Tibial nerve (tissue), 4 donors: ENCODE measurements around the gene RPS4Y1. TPM values are rescaled to one million over a fixed set of nuclear protein-coding genes. Genes with fewer than 3 reads are reported as not detected.

Source experiments
- DNase-seq, 2 donors: peaks; one replicate each; pipeline ENCODE4 v3.0.0-alpha.2; 2019; ENCODE audit warnings: low spot score in 2 of 2
- H3K27ac ChIP-seq, 4 donors: fragments of 200-600 bp; sonication (generic) in 3 of 4; one replicate each; pipeline ENCODE4 v1.5.1; 2017 to 2019; ENCODE audit warnings: mild to moderate bottlenecking in 1 of 4
- H3K27me3 ChIP-seq, 2 donors: fragments of 200-600 bp; sonication (generic) in 1 of 2; one replicate each; pipeline versions ENCODE4 v1.5.1 to v1.6.0; 2017 to 2019
- H3K36me3 ChIP-seq, 3 donors: fragments of 200-600 bp; sonication (generic); one replicate each; pipeline ENCODE4 v1.5.1; 2018 to 2019
- H3K4me1 ChIP-seq, 4 donors: fragments of 200-600 bp; sonication (generic) in 3 of 4; one replicate each; pipeline ENCODE4 v1.5.1; 2017 to 2019
- H3K4me3 ChIP-seq, 4 donors: fragments of 200-600 bp; sonication (generic) in 3 of 4; one replicate each; pipeline ENCODE4 v1.5.1; 2017 to 2019; ENCODE audit warnings: mild to moderate bottlenecking in 1 of 4, moderate library complexity in 1 of 4
- H3K9me3 ChIP-seq, 4 donors: fragments of 200-600 bp; sonication (generic) in 3 of 4; one replicate each; pipeline ENCODE4 v1.5.1; 2017 to 2019
- EP300 ChIP-seq, 2 donors: sonication (generic); formaldehyde crosslinking; IDR thresholded peaks; one replicate each; pipeline ENCODE4 v1.6.1; 2017; ENCODE audit warnings: antibody characterized with exemption in 2 of 2, mild to moderate bottlenecking in 1 of 2
- POLR2A ChIP-seq, 2 donors: fragments of 450-650 bp; IDR thresholded peaks; one replicate each; pipeline ENCODE4 v1.6.1; 2017; ENCODE audit warnings: antibody characterized with exemption in 2 of 2, mild to moderate bottlenecking in 2 of 2, moderate library complexity in 2 of 2
- WGBS, 2 donors: methylation state at CpG; one replicate each; pipeline ENCODE4 v1.1.5; 2018; 5-methylcytosine and 5-hydroxymethylcytosine counted together
- total RNA-seq, 4 donors: library from RNA; depleted of rRNA; stranded (reverse); fragments of >200 nt; gene quantifications; one replicate each; pipeline ENCODE4 v1.1.0, GENCODE V29; 2016
- TF ChIP-seq, protein P1 (sequence below), 5 experiments: fragments of 200-600 bp in 3 of 5; fragments of 450-650 bp in 2 of 5; sonication (generic) in 3 of 5; IDR thresholded peaks; one replicate each; pipeline ENCODE4 v1.5.1; 2016 to 2019; ENCODE audit warnings: antibody characterized with exemption in 5 of 5, mild to moderate bottlenecking in 3 of 5, moderate library complexity in 2 of 5

Gene RPS4Y1
- total RNA-seq, 4 donors from 2014 or later = 0.90 to 247 (median 214) TPM; not detected in 1

DNA sequence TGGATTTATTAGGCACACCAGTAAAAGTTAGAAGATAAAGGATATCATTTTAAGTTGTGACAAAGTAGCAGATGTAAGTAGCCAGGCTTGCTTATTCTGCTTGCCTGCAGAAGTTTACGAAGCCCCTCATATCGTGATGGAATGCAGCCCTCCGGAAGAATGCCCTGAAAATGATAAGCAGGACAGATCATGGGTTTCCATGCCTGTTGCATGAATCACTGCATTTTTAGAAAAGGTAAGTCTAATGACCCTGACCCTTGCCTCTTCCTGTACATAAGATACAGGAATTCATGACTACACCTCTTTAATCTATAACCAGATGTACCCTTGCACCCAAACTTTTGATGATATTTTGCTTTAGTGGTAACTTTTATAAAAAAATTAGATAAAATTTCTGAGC, 16.9 kb upstream of the RPS4Y1 start:
- Histone ChIP-seq H3K27ac (no peak overlapping the region), H3K9me3 (no peaks in the 10 kb centered on the region), H3K4me3 (no peak overlapping the region), H3K27me3 (no peaks in the 10 kb centered on the region), H3K4me1 (no peaks in the 10 kb centered on the region), H3K36me3 (no peaks in the 10 kb centered on the region)
- 91% methylated on average over 3 of the region's 3 CpGs; no CpG with 5 or more reads in 1 of the 2 donors for WGBS, 2 donors
- TF ChIP-seq, protein P1, sequence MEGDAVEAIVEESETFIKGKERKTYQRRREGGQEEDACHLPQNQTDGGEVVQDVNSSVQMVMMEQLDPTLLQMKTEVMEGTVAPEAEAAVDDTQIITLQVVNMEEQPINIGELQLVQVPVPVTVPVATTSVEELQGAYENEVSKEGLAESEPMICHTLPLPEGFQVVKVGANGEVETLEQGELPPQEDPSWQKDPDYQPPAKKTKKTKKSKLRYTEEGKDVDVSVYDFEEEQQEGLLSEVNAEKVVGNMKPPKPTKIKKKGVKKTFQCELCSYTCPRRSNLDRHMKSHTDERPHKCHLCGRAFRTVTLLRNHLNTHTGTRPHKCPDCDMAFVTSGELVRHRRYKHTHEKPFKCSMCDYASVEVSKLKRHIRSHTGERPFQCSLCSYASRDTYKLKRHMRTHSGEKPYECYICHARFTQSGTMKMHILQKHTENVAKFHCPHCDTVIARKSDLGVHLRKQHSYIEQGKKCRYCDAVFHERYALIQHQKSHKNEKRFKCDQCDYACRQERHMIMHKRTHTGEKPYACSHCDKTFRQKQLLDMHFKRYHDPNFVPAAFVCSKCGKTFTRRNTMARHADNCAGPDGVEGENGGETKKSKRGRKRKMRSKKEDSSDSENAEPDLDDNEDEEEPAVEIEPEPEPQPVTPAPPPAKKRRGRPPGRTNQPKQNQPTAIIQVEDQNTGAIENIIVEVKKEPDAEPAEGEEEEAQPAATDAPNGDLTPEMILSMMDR (IDR thresholded peaks at IDR 0.05) = no peak
- no peak for TF ChIP-seq EP300 (IDR thresholded peaks at IDR 0.05)
- no peak for TF ChIP-seq POLR2A (IDR thresholded peaks at IDR 0.05)
- DNase-seq = no peak

DNA sequence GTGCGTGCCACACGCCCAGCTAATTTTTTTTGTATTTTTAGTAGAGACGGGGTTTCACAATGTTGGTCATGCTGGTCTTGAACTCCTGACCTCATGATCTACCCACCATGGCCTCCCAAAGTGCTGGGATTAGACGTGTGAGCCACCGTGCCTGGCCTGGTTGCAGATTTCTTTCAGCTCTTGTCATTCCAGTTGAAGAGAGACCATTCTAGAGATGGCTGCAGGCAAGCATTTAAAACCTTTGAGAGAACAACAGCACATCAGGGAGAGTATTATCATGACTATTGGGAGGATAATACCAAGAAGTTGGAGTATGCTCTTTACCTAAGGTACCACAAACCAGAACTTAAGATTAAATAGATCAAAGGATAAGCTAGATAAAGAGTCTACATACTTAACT, 12.9 kb upstream of the RPS4Y1 start:
- 69% methylated on average over 5 of the region's 5 CpGs; no CpG with 5 or more reads in 1 of the 2 donors for WGBS, 2 donors
- Histone ChIP-seq H3K4me3 (no peak overlapping the region), H3K27ac (no peak overlapping the region), H3K4me1 (no peaks in the 10 kb centered on the region), H3K27me3 (no peaks in the 10 kb centered on the region), H3K36me3 (no peaks in the 10 kb centered on the region), H3K9me3 (peaks cover 0 to 8% (median 0%) of the 10 kb centered on the region in 4 donors)
- DNase-seq = no peak
- TF ChIP-seq, protein P1 (IDR thresholded peaks at IDR 0.05) = no peak
- TF ChIP-seq EP300 (IDR thresholded peaks at IDR 0.05) = no peak
- TF ChIP-seq POLR2A (IDR thresholded peaks at IDR 0.05) = no peak

DNA sequence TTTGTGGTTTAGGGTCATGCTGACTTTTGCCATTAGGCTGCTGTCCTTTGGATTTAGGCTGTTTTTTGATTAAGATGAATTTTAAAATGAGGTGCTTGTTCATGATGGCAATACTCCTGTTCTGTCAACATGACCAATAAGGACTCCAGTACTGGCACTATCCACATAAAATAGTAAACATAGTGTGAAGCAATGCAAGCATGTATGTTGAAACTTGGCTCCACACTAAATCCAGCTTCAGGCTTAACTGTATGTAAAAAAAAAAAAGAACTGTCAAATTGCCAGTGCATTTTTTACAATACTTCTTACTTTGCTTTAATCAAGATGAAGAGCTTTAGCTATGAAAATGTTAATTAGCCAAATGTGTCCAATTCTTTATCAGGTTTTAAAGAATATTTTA, 6.2 kb upstream of the RPS4Y1 start:
- no peaks in the 10 kb centered on the region for H3K4me1 ChIP-seq
- DNase-seq = no peak
- TF ChIP-seq POLR2A (IDR thresholded peaks at IDR 0.05) = no peak
- no peak for TF ChIP-seq EP300 (IDR thresholded peaks at IDR 0.05)
- TF ChIP-seq, protein P1 (IDR thresholded peaks at IDR 0.05) = no peak
- H3K27ac ChIP-seq = no peak overlapping the region
- H3K36me3 ChIP-seq = no peaks in the 10 kb centered on the region
- no peaks in the 10 kb centered on the region for H3K27me3 ChIP-seq
- peaks cover 0 to 8% (median 0%) of the 10 kb centered on the region in 4 donors for H3K9me3 ChIP-seq
- no peak overlapping the region for H3K4me3 ChIP-seq

DNA sequence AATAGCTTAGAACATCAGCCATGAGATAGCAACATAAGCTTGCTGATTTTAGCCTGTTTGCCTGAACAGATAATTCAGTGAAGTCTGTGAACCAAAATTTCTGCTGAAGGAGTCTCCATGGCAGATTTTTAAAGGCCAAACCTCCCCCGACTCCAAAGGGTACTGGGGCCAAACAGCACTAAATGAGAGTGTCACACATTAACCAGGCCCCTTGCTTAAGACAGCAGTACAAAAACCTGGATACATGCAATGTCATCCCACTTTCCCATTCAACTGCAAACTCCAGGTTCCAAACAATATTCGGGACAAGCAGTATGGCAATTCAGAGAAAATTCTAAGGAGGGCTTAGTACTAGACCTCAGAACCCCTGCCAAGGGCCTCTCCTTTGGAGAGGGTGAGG, 4.3 kb upstream of the RPS4Y1 start:
- Histone ChIP-seq H3K36me3 (no peaks in the 10 kb centered on the region), H3K4me3 (no peak overlapping the region), H3K9me3 (no peaks in the 10 kb centered on the region), H3K27me3 (no peaks in the 10 kb centered on the region), H3K4me1 (peaks cover 0 to under 1% (median 0%) of the 10 kb centered on the region in 4 donors), H3K27ac (no peak overlapping the region)
- WGBS, 2 donors = 63% methylated on average over 1 of the region's 2 CpGs; no CpG with 5 or more reads in 1 of the 2 donors
- DNase-seq = no peak
- no peak for TF ChIP-seq EP300 (IDR thresholded peaks at IDR 0.05)

DNA sequence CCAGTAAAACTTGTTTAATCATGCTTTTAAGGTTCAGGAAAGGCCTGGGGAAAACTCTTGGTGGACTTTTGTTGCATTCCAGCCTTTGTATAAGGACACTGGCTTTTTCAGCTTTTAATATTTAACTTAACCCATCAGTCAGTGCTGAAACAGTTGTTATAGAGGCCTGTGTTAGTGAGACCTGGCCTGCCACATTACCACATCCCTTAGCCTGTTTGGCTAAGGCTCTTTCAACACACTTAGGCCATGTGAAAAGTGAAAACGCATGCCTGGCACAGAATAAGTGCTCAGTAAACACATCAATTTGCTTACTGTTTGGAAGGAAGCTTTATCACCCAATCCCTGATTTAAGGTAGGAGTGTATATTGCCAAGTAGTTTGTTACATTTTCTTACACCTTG, 3.5 kb upstream of the RPS4Y1 start:
- TF ChIP-seq POLR2A (IDR thresholded peaks at IDR 0.05) (no peak), EP300 (IDR thresholded peaks at IDR 0.05) (no peak)
- TF ChIP-seq, protein P1 (IDR thresholded peaks at IDR 0.05) = no peak
- H3K4me3 ChIP-seq = no peak overlapping the region
- H3K27me3 ChIP-seq = no peaks in the 10 kb centered on the region
- no peak for DNase-seq
- H3K9me3 ChIP-seq = no peaks in the 10 kb centered on the region
- H3K36me3 ChIP-seq = peaks cover 0 to 2% (median 0%) of the 10 kb centered on the region in 3 donors
- peaks cover 0 to 9% (median 0%) of the 10 kb centered on the region in 4 donors for H3K4me1 ChIP-seq
- 70% methylated on average over 1 of the region's 1 CpG; no CpG with 5 or more reads in 1 of the 2 donors for WGBS, 2 donors
- H3K27ac ChIP-seq = no peak overlapping the region

DNA sequence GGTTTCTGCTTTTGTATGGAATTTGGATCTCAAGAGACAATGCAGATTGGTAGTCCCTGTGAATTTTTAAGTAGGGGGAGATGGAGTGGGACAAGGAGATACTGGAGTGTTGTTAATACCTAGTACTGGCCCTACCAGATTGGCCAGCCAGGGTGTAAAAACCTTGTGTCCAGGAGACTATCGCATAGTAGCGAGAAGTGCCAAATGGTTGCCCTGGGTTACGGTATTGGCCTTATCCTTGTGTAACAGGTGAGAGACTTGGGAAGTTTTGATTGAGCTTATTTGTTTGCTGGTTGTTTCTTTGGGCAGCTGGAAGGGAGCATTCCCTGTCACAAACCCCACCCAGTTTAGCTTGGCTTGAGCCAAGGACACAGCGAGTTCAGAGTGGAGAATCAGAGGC, 5.4 kb downstream of the RPS4Y1 start:
- H3K27me3 ChIP-seq = no peaks in the 10 kb centered on the region
- H3K4me3 ChIP-seq = no peak overlapping the region
- peaks cover 0 to 73% (median 0%) of the 10 kb centered on the region in 3 donors for H3K36me3 ChIP-seq
- no peaks in the 10 kb centered on the region for H3K9me3 ChIP-seq
- DNase-seq = no peak
- 100% methylated on average over 4 of the region's 4 CpGs; no CpG with 5 or more reads in 1 of the 2 donors for WGBS, 2 donors
- H3K27ac ChIP-seq = no peak overlapping the region
- TF ChIP-seq POLR2A (IDR thresholded peaks at IDR 0.05) (no peak), EP300 (IDR thresholded peaks at IDR 0.05) (no peak)
- TF ChIP-seq, protein P1 (IDR thresholded peaks at IDR 0.05) = no peak
- H3K4me1 ChIP-seq = peaks cover 0 to 21% (median 0%) of the 10 kb centered on the region in 4 donors
